HG02623 (cell line): ENCODE data around the gene CCZ1.
"Not testable (repeated sequence)": the region's sequence is repeated elsewhere in the genome, so short reads cannot be mapped to it uniquely, and the experiment has no call there.

Source experiments
- ATAC-seq: cut with Tn5 transposase; IDR thresholded peaks from one replicate; pipeline ENCODE4 v1.9.1; 2021; ENCODE audit warnings: moderate library complexity; ENCODE audit not compliant: unreplicated experiment

CCZ1 gene

GRCh38 chr7:5904726-5905125, 6.2 kb downstream of the CCZ1 start:
- ATAC-seq, result not testable (repeated sequence)

GRCh38 chr7:5908835-5909234, 10.3 kb downstream of the CCZ1 start:
- not testable (repeated sequence) for ATAC-seq

DNA sequence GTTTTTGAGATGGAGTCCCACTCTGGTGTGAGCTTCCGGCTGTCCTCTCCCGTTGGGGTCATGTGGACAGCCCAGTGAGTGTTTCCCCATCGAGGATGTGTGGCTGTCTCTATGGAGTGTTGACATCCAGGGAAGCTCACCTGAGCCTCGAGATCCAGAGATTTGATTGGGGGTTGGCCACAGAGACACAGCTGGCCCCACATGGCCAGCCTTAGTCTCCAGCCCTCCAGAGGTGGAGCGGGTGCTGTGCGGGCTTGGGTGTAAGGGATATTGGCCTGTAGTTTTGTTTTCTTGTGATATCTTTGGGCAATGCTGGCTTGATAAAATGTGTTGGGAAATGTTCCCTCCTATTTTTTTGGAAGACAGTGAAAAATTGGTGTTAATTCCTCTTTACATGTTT, 18.0 kb downstream of the CCZ1 start:
- ATAC-seq, result not testable (repeated sequence)

GRCh38 chr7:5924180-5924579, 25.6 kb downstream of the CCZ1 start:
- not testable (repeated sequence) for ATAC-seq

DNA sequence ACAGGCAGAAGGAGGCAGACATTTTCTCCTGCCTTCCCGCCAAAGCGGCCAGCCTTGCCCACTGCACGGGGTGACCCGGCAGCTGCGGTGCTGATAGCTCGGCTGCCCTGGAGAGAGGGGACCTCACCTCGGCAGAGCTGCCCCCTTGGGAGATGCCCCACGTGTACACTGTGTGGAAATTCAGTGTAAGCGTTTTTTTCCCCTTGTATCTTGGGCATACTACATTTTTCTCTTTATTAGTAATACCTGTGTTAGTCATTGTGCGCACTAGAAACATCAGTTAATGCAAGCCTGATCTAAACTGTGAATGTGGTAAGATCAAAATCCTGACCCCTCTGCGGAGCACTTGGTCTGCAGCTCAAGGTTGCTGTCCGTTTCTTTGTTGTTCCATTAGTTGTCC, 26.1 kb downstream of the CCZ1 start:
- ATAC-seq, result not testable (repeated sequence)

DNA sequence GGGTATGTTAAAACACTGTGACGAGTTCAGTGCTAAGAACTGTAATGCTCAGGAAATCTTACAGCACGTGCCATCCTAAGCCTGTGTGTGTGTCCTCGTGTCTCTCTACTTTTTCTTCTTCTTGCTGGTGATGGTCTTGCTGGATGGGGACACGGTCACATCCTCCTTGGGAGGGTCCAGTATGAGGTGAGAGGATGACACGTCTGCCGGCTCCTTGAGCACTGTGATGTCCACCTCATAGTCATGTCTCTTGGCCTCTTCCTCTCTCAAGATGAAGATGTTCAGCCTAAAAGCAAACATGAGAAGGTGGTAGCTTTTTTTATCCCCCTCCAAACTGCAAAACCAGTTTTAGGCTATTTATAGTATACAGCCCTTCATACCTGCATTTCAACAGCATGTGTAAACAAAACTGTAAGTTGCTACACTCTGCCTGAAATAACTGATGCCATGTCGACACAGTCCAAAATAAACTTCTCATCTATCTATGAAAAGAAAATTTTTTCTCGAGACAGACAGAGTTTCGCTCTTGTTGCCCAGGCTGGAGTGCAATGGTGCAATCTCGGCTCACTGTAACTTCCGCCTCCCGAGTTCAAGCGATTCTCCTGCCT, 27.8 kb downstream of the CCZ1 start:
- ATAC-seq, result not testable (repeated sequence)

DNA sequence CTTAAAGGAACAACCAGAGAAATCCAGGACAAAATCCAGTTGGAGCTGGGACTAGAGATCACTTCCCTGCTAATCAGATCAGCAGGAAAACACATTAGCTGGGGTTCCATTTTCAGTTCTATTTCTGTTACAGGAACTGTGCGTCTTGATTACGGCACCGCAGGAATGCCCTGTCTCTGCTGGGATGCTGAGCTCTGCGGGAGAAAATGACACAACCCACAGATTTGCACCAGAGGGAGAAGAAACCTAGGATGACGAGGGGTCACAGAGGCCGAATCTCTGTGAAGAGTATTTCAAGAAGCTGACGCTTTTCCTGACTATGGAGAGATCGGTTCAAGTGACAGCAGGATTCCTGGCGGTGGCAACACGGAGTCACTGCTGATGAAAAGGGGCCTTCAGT, 31.8 kb downstream of the CCZ1 start:
- not testable (repeated sequence) for ATAC-seq

GRCh38 chr7:5931250-5931649, 32.7 kb downstream of the CCZ1 start:
- ATAC-seq, result not testable (repeated sequence)

- ATAC-seq, result not testable (repeated sequence)
These were observed 33.5 kb downstream of the CCZ1 start for GRCh38 chr7:5931905-5932644.

- not testable (repeated sequence) for ATAC-seq
These were observed 36.5 kb downstream of the CCZ1 start for GRCh38 chr7:5934945-5935450.

GRCh38 chr7:5963205-5963604, 64.7 kb downstream of the CCZ1 start:
- ATAC-seq, result not testable (repeated sequence)

DNA sequence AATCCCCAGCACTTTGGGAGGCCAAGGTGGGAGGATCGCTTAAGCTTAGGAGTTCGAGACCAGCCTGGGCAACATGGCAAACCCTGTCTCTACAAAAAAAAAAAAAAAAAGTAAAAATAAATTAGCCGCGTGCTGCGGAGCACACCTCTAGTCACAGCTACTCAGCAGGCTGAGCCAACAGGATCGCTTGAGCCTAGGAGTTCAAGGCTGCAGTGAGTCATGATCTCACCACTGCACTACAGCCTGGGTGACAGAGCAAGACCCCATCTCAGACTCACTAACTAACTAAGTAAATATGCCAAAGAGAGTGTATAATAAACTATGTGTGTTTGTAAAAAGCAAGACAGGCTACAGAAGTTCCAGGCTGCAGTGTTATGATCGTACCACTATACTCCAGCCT, 65.3 kb downstream of the CCZ1 start:
- not testable (repeated sequence) for ATAC-seq

GRCh38 chr7:5970347-5970911, 71.9 kb downstream of the CCZ1 start, which contains the start of gene RSPH10B:
Gene RSPH10B (minus strand): TSS chr7:5970689. CDS start chr7:5967116, 3,573 bp downstream.
- not testable (repeated sequence) for ATAC-seq

GRCh38 chr7:5973580-5973979, 75.0 kb downstream of the CCZ1 start:
- ATAC-seq, result not testable (repeated sequence)
